ENCODE data around the gene ZBTB20. TPM values are rescaled to one million over a fixed set of nuclear protein-coding genes. Genes with fewer than 3 reads are reported as not detected.
"Not testable (repeated sequence)": the region's sequence is repeated elsewhere in the genome, so short reads cannot be mapped to it uniquely, and the experiment has no call there.

Gene ZBTB20
- total RNA-seq, 1 donor from 2014 or later, result 8.8 TPM

GRCh38 chr3:114839476-114839875 lies 307.6 kb downstream of the ZBTB20 start:
- no peak for DNase-seq (ENCODE audit: low read depth, low spot score)

GRCh38 chr3:114838025-114838424 lies 309.1 kb downstream of the ZBTB20 start:
- no peak for DNase-seq (ENCODE audit: low read depth, low spot score)

DNA sequence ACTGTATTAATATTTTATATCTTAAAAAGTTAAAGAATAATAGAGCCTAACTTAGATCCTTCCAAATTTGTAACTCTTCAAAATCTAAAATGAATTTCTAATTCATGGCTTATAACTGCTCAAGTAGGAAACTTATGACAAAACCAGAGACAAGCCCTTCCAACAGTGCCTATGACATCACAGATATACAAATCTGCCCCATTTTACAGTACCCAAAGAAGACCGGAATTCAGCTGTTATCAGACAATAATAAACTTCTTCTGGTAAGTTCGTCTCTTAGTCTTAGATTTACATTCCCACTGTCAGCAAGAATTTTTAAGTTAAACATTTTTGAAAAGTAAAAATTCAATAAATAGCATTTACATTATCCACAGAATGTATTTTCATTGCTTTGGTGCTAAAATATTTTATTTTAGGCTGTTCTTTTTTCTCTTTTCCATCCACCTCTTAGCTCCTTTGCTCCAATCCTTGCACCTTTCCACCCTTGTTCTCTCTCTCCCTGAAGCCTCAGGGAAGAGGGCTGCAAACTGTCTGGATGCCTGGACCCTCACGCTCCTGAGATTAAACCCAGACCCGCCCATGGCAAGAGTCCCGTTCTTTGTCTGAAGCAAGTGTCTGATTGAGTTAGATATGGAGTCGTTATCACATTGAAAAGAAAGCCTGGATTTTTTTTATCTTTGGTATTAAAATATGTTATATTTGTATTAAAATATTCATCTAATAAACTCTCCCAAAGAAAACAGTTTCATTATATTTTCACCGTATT lies 312.7 kb downstream of the ZBTB20 start:
- DNase-seq (ENCODE audit: low read depth, low spot score), result no peak

GRCh38 chr3:114831861-114832260 lies 315.2 kb downstream of the ZBTB20 start:
- DNase-seq (ENCODE audit: low read depth, low spot score), result no peak

GRCh38 chr3:114830652-114831051 lies 316.4 kb downstream of the ZBTB20 start:
- DNase-seq (ENCODE audit: low read depth, low spot score), result no peak

- no peak for DNase-seq (ENCODE audit: low read depth, low spot score)
Measured at GRCh38 chr3:114829783-114830182, 317.3 kb downstream of the ZBTB20 start.

GRCh38 chr3:114827495-114827894 lies 319.6 kb downstream of the ZBTB20 start:
- peak; percentile 10 for DNase-seq (ENCODE audit: low read depth, low spot score)

- no peak for DNase-seq (ENCODE audit: low read depth, low spot score)
Measured at GRCh38 chr3:114824014-114824413, 323.1 kb downstream of the ZBTB20 start.

DNA sequence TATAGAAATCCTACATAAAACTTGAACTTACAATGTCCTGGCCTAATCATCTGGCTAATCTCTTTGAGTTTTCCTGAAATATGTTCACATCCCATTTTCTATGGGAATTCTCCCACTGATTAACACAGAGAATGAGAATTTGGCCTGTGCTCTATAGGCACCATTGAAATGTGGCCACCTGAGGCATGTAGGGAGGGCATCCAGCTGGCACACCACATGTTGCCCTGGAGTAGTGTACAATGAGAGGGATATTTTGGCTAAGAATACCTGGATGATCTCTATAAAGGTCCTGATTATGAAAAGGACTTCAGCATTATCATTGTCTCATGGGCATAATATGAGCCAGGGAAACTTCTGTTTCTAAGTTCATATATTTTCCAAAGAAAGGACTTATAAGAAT lies 324.0 kb downstream of the ZBTB20 start:
- DNase-seq (ENCODE audit: low read depth, low spot score), result no peak

DNA sequence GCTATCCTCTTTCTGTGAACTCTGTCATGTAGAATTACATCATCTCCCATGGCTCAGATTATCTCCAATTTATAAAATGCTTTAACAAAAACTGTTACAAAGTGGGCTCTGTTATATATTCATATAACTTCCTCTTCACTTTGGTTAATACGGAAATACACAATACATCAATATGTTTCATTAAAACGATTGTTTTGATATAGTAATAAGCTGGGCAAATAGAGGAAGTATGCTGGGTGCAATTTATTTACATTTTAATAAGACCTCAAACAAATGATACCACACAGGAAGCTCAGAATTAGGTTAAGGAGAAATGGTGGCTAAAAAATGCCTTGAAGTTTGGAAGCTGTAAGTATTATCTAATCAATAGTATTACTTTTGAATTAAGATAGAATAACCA lies 331.0 kb downstream of the ZBTB20 start:
- DNase-seq (ENCODE audit: low read depth, low spot score), result no peak

GRCh38 chr3:114812541-114813238 lies 334.4 kb downstream of the ZBTB20 start:
- DNase-seq (ENCODE audit: low read depth, low spot score), result not testable (repeated sequence)

DNA sequence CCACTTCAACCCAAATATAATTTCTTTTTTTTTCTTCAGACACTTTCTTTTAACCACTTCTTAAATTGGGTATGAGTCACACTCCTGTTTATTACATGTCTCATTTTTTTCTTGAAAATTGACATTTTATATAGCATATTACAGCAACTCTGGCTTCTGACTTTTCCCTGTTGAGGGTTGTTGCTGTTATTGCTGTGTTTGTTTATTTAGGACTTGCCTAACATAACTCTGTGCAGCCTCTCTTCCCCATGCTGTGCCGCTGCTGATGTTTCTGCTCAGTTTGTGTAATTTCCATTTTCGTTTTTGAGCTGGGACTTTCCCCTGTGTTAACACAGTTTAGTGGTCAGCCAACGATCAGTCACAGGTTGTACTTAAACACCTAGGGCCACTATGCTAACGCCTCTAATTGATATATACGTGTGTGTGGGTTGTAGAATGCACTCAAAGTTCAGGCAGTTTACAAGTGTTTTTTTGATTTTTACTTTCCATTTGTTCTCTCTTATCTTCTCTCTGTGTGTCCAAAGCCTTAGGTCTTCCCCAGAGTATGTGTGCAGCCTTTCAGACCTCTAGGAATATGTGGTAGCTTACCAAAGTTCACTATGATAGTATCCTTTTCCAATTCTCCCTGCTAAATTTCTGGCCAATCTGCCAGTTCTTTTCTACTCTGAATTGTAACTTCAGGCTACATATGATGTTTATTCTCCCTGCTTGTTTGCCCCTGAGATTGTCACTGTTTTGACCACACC lies 337.2 kb downstream of the ZBTB20 start:
- DNase-seq (ENCODE audit: low read depth, low spot score), result no peak

GRCh38 chr3:114804099-114804498 lies 343.0 kb downstream of the ZBTB20 start:
- no peak for DNase-seq (ENCODE audit: low read depth, low spot score)

GRCh38 chr3:114803042-114803695 lies 343.9 kb downstream of the ZBTB20 start:
- no peak for DNase-seq (ENCODE audit: low read depth, low spot score)

DNA sequence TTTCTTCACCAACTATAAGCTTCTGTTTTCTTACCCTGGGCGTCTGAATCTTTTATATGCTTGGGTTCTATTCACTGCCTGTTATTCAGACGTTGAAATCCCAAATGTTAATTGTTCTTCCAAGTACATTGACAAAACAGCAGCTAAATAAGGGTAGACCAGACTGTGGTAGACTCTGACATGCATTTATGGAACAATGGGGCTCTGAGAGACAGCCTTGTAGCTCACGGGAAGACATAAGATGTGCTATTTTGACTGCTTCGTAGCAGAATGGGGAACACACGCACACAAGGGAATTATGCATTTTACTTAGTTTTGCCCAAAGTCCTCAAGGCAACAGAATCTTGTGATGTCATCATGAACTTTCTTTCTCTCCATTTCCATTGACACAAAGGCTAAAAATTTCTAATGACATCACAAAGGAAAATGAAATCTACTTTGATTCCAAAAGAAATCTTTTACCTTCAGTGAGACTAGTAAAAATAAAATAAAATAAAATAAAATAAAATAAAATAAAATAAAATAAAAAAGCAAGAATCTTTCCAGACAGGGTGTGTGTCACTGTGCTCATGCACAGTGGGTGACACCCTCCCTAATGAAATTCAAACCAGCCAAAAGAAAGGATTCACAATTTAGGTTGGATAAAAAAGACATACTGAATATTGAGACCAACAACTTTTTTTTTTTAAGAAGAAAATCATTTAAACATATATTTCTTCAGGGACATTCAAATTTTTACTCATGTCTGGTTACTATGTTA lies 346.6 kb downstream of the ZBTB20 start:
- DNase-seq (ENCODE audit: low read depth, low spot score), result no peak

DNA sequence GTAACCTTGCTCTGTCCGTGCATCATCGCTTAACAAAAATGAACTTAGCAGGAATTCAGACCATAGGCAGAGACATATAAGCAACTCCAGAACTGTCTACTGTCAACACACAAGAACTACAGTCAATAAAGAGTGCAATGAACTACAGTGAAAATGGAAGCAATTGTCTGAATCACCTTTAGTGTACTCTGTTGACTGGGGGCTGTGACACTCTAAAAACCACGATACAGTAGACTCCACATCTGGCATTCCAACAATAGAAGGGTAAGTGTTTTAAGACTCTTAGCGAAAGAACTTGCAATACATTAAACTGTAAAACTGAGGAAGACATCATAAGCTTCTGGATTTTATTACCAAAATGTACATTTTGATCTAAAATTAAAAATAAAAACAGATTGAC lies 347.3 kb downstream of the ZBTB20 start:
- DNase-seq (ENCODE audit: low read depth, low spot score), result no peak

GRCh38 chr3:114796796-114797195 lies 350.3 kb downstream of the ZBTB20 start:
- no peak for DNase-seq (ENCODE audit: low read depth, low spot score)

GRCh38 chr3:114794894-114795630 lies 352.0 kb downstream of the ZBTB20 start:
- DNase-seq (ENCODE audit: low read depth, low spot score), result no peak

DNA sequence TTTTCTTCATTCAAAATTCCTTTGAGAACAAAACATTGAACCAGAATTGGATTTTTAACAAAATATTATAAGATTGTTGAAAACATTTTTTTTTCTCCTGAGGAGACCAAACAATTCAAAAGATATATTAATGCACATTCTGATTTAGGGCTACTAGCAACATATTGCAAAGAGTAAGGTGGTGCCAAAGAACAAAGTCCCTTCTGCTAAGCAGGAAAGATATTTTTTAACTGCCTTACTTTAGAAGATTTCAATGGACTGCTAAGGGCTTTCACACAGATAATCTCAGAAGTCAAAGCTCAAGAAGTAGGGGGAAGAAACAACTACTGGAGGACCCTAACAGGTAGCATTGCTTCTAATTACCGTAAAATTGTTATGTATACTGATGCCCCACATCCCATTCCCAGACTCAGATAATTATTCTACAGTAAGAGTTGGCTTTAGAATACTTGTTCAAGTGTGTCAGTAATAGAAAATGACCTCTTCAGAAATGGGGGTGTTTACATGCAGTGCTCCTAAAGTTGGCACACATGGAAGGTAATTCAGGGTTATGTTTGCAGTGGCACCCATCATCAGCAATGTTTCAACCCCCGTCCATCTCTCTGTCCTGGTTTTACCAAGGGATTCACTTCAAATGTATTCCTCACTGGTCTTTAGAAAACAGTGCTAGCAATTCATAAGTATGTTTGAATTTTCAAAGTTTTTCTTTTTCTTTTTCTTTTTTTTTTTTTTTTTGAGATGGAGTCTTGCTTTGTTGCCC lies 354.7 kb downstream of the ZBTB20 start:
- no peak for DNase-seq (ENCODE audit: low read depth, low spot score)

DNA sequence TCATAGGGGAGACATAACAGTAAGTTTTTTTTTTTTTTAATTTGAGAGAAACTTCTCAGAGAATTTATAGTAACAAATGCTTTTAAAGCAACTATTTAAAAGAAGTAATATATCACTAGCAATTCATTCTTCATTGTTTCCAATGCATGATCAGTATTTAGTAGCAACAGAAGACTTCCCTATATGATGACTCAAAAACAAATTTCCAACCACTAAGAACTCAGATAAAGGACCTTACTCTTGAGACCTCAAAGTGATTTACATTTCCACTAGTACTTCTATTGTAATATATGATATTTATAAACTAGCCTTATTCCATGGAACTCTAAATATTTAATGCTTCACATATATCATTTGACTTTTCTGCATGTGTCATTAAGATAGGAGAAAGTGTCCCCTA lies 356.3 kb downstream of the ZBTB20 start:
- no peak for DNase-seq (ENCODE audit: low read depth, low spot score)
